ENCODE results near the gene HDAC10.

- TF ChIP-seq CTCF (IDR thresholded peaks at IDR 0.05 in 8 of 11, conservative IDR thresholded peaks at IDR 0.05 in 3 of 11) (no peak), POLR2A (IDR thresholded peaks at IDR 0.05) (no peak), POLR2AphosphoS5 (IDR thresholded peaks at IDR 0.05) (peak in 1 of 3 donors; percentile 13)
Measured at GRCh38 chr22:50233223-50233622, 17.8 kb downstream of the HDAC10 start.
